Mammary epithelial cell (primary cell): ENCODE measurements around the gene TMEM38B.

Source experiments
- EZH2 ChIP-seq: IDR thresholded peaks from 2 replicates; pipeline ENCODE4 v1.6.1; 2012; ENCODE audit warnings: low read length, inconsistent platforms, borderline replicate concordance
- TF ChIP-seq, protein P1 (sequence below), 2 donors: IDR thresholded peaks in 1 of 2; conservative IDR thresholded peaks in 1 of 2; 2 replicates each; pipeline ENCODE4 v1.5.1; 2011 to 2012; ENCODE audit warnings: inconsistent platforms in 2 of 2, low read length in 2 of 2, mild to moderate bottlenecking in 2 of 2, control low read depth in 1 of 2, low read depth in 1 of 2; ENCODE audit not compliant: insufficient read depth in 1 of 2; ENCODE audit errors: extremely low read depth in 1 of 2

- TF ChIP-seq, protein P1, sequence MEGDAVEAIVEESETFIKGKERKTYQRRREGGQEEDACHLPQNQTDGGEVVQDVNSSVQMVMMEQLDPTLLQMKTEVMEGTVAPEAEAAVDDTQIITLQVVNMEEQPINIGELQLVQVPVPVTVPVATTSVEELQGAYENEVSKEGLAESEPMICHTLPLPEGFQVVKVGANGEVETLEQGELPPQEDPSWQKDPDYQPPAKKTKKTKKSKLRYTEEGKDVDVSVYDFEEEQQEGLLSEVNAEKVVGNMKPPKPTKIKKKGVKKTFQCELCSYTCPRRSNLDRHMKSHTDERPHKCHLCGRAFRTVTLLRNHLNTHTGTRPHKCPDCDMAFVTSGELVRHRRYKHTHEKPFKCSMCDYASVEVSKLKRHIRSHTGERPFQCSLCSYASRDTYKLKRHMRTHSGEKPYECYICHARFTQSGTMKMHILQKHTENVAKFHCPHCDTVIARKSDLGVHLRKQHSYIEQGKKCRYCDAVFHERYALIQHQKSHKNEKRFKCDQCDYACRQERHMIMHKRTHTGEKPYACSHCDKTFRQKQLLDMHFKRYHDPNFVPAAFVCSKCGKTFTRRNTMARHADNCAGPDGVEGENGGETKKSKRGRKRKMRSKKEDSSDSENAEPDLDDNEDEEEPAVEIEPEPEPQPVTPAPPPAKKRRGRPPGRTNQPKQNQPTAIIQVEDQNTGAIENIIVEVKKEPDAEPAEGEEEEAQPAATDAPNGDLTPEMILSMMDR (conservative IDR thresholded peaks at IDR 0.05 in 1 of 2, IDR thresholded peaks at IDR 0.05 in 1 of 2; ENCODE audit: extremely low read depth in 1 of 2, insufficient read depth in 1 of 2, low read depth in 1 of 2, low read length in 2 of 2): no peak
- no peak for TF ChIP-seq EZH2
These were observed 10.6 kb upstream of the TMEM38B start for GRCh38 chr9:105683688-105684275.
